ENCODE data around the gene CACNA1D.

The CACNA1D gene

DNA sequence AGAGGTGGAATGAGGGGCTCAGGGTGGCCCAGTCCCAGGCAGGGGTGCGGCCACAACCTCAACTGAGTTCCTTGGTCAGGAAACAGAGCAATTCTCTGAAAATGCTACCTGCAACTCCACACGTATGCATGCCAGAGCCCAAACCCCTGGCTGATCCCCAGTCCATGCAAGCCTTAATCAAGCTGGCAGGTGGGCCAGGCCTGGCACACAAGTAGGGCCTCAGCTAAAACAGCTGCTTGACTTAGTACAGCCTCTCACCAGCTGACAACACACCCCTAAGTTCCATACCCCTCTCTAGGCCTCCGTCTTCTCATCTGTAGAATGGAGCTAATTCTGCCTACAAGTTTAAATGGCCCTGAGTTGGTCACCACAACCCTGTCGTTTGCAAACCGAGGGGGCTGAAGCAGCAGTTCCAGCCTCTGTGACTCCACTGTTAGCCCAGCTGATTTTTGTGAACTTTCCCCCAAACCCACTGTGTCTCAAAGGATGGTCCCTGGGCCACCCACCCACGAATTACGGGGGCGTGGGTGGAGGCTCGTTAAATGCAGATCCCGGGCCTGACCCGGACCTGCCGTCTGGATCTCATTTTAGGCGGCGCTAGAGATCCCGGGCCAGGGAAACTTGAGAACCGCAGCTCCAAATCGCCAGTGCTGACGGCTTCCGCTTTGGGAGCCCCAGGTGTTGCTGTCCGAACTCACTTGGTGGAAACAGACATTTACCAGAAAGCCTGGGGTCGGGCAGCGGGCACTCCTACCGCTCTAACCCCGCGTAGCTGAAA lies 350.9 kb downstream of the CACNA1D start:
- DNase-seq (ENCODE audit: low read depth): peak; percentile 46

DNA sequence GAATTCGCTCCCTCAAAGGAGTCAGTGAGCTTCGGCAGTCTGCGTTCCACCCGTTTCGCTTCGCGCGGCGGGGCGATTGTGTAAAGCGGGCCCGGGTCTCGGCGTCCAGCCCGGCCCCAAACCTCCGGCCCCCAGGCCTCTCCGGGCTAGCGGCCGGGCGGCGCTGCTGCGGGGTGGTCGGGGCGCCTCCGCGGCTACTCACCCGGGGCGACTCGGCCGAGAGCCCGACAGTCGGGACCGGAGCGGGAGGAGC lies 351.4 kb downstream of the CACNA1D start:
- no peak for DNase-seq (ENCODE audit: low read depth)

DNA sequence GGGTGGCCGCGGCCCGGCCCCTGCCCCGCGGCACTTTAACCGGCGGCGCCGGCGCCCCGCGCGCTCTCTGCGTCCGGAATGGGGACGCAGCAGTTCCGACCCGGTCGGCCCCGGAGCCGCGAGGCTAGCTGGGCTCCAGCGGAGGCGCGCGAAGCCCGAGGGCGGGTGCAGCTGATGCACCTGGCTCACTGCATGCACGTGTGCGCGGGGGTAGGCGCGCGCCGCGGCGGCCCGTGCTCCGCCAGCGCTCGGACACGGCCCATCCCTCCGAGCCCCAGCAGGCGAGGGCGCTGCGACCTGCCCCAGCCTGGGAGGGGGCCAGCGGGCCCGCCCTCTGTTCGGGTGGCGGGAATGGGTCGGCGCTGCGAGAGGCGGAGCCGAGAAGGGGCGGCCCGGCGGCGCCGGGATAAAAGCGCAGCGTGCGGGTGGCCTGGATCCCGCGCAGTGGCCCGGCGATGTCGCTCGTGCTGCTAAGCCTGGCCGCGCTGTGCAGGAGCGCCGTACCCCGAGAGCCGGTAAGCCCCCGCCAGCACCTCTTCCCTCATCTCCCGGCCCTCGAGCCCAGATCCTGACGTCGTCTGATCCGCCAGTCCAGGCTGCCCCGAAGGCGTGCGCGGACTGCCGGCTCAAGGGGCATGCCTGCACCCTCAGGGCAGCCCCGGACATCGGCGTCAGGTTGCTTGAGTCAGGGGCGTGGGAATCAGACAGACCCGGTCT lies 351.9 kb downstream of the CACNA1D start, which contains the start of the genes CHDH and IL17RB:
Gene CHDH (minus strand): TSS at position 286 of the 717 bp plus-strand sequence. CDS start 22,411 bp downstream, outside the sequence.
Gene IL17RB (plus strand): TSS at position 435 of the 717 bp plus-strand sequence. CDS start 21 bp downstream, at position 456.
- DNase-seq (ENCODE audit: low read depth): peak; percentile 18

DNA sequence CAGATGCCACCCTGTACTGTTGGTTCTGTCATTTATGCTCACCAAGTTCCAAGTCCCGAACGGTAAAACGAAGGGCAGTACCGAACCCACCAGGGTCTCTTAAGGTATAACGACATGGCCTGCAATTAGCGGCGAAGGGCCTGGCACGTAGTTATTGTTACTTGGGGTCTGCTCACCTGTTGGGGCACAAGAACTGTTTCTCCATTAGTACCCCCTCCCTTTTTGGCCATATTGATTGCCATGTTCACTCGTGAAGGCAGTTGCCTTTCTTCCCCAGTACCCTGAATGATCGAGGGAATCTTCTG lies 352.4 kb downstream of the CACNA1D start:
- no peak for DNase-seq (ENCODE audit: low read depth)

DNA sequence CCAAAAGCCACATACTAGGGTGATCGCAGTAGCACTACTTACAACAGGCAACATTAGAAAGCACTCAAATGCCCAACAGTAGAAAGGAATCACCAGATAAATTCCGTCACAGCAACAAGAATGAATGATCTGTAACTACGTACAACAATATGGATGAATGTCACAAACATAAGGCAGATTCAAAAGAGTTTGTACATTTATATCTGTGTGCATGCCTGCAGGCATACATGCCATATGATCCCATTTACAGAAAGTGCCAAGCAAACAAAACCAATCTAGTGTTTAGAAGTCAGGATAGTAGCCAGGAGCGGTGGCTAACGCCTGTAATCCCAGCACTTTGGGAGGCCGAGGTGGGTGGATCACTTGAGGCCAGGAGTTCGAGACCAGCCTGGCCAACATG lies 355.5 kb downstream of the CACNA1D start:
- DNase-seq (ENCODE audit: low read depth): no peak

DNA sequence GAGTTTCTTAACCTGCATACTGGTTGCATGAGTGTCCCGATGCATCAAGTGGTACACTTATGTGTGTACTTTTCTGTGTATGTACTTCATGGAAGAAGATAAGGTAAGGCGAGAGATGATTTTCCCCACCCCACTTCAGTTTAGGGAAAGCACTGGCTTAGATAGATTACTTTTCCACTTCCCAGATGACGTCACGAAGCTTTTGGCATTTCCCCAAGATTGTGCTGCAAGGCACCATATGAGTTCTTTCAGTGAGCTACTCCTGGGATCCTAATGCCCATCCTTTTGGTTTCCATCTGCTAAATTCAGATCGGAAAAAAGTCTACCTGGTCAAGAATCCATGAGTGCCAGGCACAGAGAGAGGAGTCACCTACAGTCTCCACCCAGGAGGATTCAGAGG lies 356.5 kb downstream of the CACNA1D start:
- DNase-seq (ENCODE audit: low read depth): peak; percentile 46

DNA sequence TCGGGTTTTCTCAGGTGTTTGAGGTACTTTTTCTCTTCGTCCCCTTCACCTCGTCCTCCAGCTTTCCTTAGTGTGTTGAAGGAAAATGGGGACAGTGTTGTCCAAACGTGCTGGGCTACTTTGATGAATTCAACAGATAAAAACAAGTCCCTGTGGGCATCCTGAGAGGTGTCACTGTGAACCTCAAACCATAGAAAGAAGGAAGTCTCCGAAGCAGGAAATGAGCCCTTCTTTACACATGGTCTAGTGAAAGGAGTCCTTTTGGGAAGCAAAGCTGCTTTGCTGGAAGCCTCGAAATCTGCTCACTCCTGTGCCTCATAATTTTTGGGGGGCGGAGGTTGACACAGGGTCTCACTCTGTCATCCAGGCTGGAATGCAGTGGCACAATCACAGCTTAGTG lies 362.6 kb downstream of the CACNA1D start:
- no peak for DNase-seq (ENCODE audit: low read depth)

DNA sequence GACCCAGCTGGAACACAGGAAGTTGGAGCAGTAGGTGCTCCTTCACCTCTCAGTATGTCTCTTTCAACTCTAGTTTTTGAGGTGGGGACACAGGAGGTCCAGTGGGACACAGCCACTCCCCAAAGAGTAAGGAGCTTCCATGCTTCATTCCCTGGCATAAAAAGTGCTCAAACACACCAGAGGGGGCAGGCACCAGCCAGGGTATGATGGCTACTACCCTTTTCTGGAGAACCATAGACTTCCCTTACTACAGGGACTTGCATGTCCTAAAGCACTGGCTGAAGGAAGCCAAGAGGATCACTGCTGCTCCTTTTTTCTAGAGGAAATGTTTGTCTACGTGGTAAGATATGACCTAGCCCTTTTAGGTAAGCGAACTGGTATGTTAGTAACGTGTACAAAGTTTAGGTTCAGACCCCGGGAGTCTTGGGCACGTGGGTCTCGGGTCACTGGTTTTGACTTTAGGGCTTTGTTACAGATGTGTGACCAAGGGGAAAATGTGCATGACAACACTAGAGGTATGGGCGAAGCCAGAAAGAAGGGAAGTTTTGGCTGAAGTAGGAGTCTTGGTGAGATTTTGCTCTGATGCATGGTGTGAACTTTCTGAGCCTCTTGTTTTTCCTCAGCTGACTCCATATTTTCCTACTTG lies 363.8 kb downstream of the CACNA1D start:
- DNase-seq (ENCODE audit: low read depth): no peak

DNA sequence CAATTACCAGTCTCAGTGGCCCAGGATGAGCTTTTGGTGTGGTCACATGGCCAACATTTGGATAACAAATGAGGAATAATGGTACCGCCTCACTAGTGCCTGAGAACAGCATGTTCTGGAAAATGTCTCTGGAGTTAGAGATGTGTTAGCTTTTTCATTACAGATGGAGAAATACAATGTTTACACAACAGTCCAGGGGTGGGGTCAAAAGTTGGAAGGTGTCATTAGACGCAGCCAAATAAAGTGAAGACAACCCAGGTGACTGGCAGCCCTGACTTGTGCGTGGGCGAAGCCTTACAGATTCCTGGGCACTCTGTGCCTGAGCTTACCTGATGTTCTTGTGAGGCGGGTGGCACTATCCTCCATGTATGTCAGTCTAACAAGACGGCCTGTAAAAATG lies 364.8 kb downstream of the CACNA1D start:
- no peak for DNase-seq (ENCODE audit: low read depth)

DNA sequence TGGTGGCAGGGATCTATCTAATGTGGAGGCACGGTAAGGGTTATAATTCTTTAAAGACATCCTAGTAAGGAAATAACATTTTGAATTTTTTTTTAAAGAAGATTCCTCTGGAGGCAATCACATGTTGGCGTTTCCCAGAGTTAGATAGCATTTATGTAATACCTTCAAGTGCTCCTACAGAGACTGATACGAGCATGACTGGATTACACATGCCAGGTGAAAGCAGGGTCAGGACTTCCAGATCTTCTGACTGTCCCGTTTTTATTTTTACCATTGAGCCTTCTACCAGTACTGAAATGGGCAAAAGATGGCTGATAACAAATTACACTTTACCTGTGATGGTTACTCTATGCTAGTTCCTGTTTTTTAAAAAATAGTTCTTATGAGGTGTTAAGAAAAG lies 365.8 kb downstream of the CACNA1D start:
- no peak for DNase-seq (ENCODE audit: low read depth)

DNA sequence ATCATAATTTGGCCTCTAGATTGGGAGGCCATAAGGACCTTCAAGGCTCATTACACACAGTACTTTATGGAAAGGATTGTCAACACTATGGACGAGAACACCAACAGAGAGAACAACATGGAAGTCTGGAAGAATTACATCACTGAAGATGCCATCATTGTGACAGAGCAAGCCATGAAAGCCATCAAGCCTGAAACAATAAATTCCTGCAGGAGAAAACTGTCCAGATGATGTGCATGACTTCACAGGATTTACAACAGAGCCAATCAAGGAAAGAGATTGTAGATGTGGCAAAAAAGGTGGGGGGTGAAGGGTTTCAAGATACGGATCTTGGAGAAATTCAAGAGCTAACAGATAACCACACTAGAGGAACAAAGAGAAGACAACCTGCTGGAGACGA lies 367.8 kb downstream of the CACNA1D start:
- no peak for DNase-seq (ENCODE audit: low read depth)

DNA sequence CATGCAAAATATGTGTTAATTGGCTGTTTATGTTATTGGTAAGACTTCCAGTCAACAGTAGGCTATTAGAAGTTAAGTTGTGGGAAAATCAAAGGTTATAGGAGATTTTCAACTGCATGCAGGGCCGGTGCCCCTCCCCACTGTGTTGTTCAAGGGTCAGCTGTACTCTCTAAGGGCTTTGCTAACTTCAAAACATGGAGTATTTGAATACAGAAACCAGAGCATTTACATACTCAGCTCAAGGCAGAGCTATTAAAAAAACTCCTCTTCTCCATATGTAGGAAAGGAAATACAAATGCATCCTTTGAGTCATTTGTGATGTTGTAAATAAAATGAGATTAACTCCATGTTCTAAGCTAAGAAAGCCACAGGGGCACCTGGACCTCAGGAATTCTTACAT lies 368.7 kb downstream of the CACNA1D start:
- no peak for DNase-seq (ENCODE audit: low read depth)
